Measurements from ENCODE around the gene SLC7A9.
"Not testable (repeated sequence)": the region's sequence is repeated elsewhere in the genome, so short reads cannot be mapped to it uniquely, and the experiment has no call there.

Gene SLC7A9

GRCh38 chr19:32824191-32824751 is 45.3 kb downstream of the SLC7A9 start:
- DNase-seq = no peak

- DNase-seq = no peak
Measured at GRCh38 chr19:32823747-32824102, 45.8 kb downstream of the SLC7A9 start.

- DNase-seq = no peak
Measured at GRCh38 chr19:32822916-32823746, 46.4 kb downstream of the SLC7A9 start.

- DNase-seq = no peak
Measured at GRCh38 chr19:32819419-32820400, 49.9 kb downstream of the SLC7A9 start.

GRCh38 chr19:32818536-32818935 is 51.0 kb downstream of the SLC7A9 start:
- DNase-seq = no peak

GRCh38 chr19:32817569-32818476 is 51.7 kb downstream of the SLC7A9 start:
- DNase-seq = no peak

- no peak for DNase-seq
Measured at GRCh38 chr19:32816555-32817099, 52.9 kb downstream of the SLC7A9 start.

GRCh38 chr19:32814624-32815023 is 54.9 kb downstream of the SLC7A9 start:
- no peak for DNase-seq

- no peak for DNase-seq
Measured at GRCh38 chr19:32813862-32814425, 55.6 kb downstream of the SLC7A9 start.

- DNase-seq = no peak
Measured at GRCh38 chr19:32812571-32812970, 57.0 kb downstream of the SLC7A9 start.

GRCh38 chr19:32812036-32812435 is 57.5 kb downstream of the SLC7A9 start:
- no peak for DNase-seq

GRCh38 chr19:32811151-32811550 is 58.4 kb downstream of the SLC7A9 start:
- no peak for DNase-seq

- DNase-seq = no peak
Measured at GRCh38 chr19:32810452-32810851, 59.1 kb downstream of the SLC7A9 start.

- DNase-seq = no peak
Measured at GRCh38 chr19:32809754-32810153, 59.8 kb downstream of the SLC7A9 start.

GRCh38 chr19:32809254-32809653 is 60.3 kb downstream of the SLC7A9 start:
- DNase-seq = no peak

GRCh38 chr19:32808236-32808635 is 61.3 kb downstream of the SLC7A9 start:
- DNase-seq = no peak

- no peak for DNase-seq
Measured at GRCh38 chr19:32802840-32803239, 66.7 kb downstream of the SLC7A9 start.

GRCh38 chr19:32800754-32801153 is 68.8 kb downstream of the SLC7A9 start:
- no peak for DNase-seq

- no peak for DNase-seq
Measured at GRCh38 chr19:32800191-32800590, 69.4 kb downstream of the SLC7A9 start.

GRCh38 chr19:32798201-32798600 is 71.4 kb downstream of the SLC7A9 start:
- no peak for DNase-seq

GRCh38 chr19:32789429-32789828 is 80.1 kb downstream of the SLC7A9 start:
- no peak for DNase-seq

GRCh38 chr19:32787895-32788294 is 81.7 kb downstream of the SLC7A9 start:
- DNase-seq = not testable (repeated sequence)

Measured in activated T-cell treated with anti-CD3 and anti-CD28 coated beads, Interleukin-2, amount 50 U/mL, for 1 hour (primary cell).